Inflammatory macrophage treated with lipopolysaccharide for 4 hours (primary cell): ENCODE results near the gene RNASE8.
A peak's percentile ranks its signal among the peaks of the same experiment; 100 is the strongest.

Experiments used
- DNase-seq: peaks from one replicate; pipeline ENCODE4 v3.0.0-alpha.2; 2020

RNASE8 gene

DNA sequence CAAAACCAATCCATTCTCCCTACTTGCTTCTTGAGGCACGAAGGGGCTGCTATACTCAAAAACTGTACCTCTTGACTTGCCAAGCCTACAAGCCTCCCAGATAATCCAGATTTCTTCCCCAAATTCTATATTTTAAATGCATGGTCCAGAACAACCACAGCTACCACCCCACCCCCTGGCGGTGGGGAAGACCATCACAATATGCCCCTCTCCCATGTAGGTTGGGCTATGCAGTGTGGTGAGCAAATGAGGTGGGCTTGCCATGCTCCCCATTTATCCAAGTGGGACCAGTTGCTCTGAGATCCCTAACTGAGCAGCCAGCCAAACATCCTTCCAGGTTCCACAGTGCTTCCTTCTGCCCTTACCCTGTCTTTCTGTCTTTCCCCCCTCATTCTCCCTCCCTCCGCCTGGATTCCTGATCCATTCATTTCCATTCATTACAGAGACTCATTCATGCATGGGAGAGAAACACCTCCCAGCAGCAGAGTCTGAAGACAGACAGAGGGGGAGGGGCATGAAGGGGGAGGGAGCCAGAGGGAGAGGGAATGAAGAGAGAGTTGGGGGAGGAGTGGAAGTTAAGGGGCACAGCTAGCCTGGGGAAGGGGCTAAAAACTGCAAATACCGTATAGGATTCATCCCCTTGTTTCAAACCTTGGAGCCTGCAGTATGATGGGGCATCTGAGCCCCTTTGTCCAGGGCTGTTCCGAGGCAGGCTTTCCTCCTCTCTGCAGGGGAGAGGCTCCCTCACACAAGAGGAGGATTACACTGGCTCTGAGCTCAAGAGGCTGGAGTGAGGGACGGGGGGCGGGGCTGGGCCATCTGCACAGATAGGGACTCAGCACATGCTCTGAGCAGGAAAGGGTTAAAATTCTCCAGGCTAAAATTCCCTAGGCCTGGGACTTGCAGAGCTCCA lies 36.4 kb downstream of the RNASE8 start:
- no peak for DNase-seq

GRCh38 chr14:21095430-21096205 lies 38.0 kb downstream of the RNASE8 start:
- DNase-seq = no peak

DNA sequence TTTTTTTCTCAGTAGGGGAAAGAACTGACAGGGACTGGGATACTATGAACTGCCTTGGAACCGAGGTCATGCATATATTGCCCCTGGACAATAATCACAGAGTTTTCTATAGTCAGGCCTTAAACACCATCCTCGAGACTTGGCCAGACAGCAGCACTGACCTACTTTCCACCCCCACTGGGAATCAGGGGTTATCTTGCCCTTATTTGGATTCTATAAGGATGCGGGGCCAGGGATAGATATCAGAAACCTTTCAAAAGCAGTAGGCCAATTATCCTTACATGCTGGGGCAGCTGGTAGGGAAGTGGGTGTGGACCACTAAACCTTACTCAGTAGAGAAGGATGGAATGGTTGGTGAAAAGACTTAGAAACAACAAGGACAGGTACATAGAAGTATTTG lies 38.8 kb downstream of the RNASE8 start:
- DNase-seq = no peak

DNA sequence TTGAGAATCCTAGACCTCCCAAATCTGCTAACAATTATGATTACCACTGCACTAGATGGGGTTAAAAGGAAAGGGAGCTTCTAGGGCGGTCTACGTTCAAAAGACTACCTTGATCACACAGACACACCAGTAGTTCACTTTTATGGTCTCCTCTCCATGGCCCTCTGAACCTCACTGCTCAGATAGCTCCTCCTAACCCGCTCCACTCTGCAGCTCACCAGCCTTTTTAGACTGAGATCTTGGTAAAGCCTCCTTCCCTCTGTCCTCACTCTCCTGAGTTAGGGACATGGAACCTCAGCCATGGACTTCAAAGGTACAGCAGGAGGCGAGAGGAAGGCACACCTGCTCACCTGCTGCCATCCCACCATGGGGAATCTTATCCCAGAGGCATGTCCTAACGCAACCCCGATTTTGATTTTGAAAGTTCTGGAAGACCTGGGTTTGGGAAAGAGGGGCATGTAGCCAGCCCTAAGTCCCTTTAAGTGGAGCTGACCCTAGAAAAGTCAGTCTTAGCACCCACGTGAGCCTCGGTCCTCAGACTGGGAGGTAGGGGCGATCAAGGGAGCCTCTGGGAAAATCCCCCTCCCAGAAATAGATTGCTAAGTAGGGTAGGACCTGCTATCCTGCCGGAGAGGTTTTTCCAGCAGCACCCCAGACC lies 39.5 kb downstream of the RNASE8 start:
- DNase-seq = no peak

GRCh38 chr14:21097636-21098075 lies 40.0 kb downstream of the RNASE8 start:
- DNase-seq = no peak

- DNase-seq = peak; percentile 17
These were observed 40.7 kb downstream of the RNASE8 start, which contains the start of gene ZNF219 for GRCh38 chr14:21098076-21098891. TSS of gene ZNF219 (minus strand) at chr14:21098655. CDS start at chr14:21093591, 5,064 bp downstream.

- no peak for DNase-seq
These were observed 41.4 kb downstream of the RNASE8 start for GRCh38 chr14:21098892-21099595.

DNA sequence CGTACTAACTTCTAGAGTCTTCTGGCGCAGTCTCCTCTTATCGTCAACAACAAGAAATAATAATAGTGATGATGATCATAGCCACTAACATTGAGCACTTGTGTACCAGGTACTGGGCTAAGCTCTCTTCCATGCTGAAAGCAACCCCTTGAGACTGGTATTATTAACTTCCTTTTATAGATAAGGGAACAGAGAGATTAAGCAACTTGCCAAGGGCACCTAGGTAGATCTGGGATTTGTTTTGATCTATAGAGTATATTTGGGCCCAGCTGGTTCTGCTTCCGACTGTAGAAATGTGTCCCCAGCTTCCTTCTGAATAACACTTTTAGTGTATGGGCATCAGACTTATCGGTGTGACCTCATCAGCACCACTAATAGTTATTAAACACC lies 42.0 kb downstream of the RNASE8 start:
- no peak for DNase-seq

DNA sequence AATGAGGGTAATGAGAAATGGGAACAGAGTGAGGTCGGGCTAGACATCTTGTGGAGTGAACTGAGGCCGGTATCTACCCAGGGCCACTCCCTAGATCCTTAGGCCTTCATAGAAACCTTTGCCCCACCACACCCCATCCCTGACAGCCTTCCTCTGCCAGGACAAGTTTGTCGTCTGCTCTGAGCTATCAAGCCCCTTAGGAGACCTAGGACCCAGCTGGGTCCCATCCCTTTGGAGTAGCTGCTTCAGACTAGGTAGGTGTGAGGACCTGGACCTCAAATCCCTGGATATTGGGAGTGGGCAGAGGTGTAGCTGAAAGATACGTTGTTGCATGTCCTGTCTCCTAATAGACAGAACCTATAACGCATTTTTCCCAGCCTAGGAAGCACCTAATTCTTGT lies 43.3 kb downstream of the RNASE8 start, which contains the start of gene TMEM253:
TSS of gene TMEM253 (plus strand) at position 136 of the 400 bp plus-strand sequence. CDS start 278 bp downstream, outside the sequence.
- no peak for DNase-seq

DNA sequence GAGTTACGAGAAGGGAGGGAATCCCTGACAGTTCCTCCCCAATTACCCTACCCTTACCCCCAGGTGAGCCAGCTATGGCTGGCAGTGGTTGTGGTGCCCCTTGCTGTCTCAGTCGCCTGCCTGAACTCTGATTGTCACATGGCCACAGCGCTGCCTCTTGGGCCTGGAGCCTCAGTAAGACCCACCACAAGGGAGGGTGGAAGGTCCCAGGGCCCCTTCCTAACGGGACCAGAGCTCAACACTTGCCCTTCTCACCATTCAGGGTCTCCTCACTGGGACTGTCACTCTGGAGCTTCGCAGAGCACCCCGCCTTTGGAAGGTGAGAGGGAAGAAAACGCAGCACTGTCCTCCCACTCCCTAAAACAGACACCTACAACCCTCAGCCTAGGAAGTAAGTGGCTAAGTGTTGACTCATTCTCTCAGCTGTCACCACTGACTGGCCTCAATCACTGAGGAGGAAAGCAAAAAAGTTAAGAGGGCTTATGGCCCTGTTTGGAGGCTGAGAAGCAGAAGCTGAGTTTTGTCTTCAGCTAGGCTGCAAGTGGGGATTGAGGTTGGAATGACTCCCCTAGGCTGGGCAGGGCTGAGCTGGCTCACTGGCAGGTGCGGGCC lies 44.3 kb downstream of the RNASE8 start:
- DNase-seq = no peak

DNA sequence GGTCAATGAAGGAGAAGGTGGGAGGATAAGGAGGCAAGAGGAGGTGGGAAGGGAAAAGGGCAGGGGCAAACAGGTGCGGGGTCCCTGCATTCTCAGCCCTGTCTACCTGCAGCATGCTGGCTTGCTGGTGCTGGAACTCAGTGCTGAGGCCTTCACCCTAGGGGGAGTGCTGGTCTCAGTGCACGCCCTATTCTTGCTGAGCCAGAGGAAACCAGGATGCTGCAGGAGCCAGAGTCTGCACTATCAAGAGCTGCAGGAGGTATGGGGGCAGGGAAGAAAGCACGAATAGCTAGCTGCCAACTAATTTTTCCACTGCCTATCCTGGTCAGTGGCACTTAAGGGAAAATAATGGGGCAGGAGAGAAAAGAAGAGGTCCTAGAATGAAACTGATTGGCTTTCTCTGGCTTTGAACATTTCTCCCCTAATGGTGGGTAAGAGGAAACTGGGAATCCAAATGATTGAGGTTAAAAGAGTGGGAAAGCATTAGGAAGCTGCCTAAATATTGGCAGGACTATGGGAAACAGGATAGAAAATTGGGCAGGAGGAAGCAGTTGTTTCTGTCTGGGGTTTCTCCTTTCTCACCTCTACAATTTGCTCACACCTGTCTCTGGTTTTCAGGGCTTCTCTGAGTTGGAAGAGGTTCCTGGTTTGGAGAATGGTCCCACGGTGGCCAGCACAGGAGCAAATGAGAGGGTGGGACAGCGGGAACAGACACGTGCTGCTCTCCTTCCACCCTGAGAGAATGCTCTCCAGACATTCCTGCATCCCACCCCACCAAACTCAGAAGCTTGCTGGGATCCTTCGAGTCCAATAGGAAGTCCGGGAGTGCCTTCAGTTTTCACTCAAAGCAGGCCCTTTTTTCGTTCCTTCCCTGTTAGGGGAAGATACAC lies 45.1 kb downstream of the RNASE8 start:
- DNase-seq = no peak

GRCh38 chr14:21103411-21103709 lies 45.7 kb downstream of the RNASE8 start:
- no peak for DNase-seq

- peak; percentile 98 for DNase-seq
These were observed 46.3 kb downstream of the RNASE8 start for GRCh38 chr14:21103710-21104447.

- peak; percentile 70 for DNase-seq
These were observed 46.9 kb downstream of the RNASE8 start for GRCh38 chr14:21104448-21105060.

DNA sequence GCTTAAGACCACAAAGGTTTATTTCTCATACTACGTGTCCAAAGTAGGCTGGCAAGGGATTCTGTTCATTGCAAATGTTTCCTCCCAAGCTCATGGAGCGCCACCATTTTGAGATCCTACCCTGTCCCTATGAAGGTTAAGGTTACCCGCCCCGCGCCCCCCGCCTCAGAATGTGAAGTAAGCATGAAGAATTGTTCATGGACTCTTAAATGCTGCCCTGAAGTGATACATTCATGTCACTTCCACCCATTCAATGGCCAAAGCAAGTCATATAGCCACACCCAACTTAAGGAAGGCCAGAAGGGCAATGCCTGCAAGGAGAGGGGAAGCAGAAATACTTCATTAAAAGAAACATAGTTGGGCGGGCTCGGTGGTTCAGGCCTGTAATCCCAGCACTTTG lies 47.5 kb downstream of the RNASE8 start:
- peak; percentile 26 for DNase-seq

DNA sequence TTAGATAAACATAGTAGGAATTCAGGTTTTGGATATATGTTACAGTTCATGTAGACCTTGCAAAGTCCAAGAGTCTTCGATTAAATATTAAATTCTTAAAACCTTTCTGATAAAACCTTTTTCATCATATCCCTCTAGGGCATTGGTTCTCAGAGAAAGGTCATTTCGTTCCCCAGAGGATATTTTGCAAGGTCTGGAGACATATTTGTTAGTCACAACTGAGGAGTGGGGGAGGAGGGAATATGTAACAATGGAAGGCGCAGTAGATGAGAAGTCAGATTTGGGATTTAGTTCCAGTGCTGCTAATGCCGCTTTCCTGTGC lies 48.5 kb downstream of the RNASE8 start:
- DNase-seq = peak; percentile 83

DNA sequence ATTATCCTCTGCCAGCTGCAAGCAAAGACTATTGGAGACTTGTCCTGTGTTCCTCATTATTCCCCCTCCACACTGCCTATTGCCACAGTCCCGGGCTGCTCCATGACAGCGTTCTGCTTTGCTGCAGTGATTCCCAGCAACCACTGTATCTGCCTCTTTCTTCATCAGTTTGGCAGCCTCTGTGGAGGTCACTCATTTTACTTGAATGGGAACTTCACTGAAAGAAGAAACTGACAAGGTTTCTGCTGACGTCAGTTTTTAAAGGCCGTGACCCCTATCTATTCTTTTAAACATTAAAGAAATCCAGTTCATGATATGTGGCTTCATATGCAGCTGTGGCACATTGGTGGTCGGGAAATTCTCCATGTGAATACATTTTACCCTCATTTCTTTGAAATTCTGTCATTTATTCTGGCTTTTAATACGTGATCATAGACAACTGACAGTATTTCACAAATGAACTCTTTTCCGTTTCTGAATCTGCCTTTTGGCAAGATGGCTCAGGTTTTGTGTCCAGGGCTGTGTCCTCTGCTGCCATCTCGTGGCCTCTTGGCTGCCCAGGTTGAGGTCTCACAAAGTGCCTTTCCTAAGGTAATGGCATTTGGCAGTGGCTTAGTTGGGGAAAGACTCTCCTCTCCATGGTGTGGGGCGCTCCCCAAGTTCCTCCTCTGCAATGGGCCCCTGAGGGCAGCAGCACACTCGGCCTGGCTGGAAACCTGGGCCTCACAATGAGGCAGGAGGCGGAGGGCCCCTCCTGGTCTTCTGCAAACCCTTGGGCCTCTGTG lies 49.1 kb downstream of the RNASE8 start:
- DNase-seq = peak; percentile 77

DNA sequence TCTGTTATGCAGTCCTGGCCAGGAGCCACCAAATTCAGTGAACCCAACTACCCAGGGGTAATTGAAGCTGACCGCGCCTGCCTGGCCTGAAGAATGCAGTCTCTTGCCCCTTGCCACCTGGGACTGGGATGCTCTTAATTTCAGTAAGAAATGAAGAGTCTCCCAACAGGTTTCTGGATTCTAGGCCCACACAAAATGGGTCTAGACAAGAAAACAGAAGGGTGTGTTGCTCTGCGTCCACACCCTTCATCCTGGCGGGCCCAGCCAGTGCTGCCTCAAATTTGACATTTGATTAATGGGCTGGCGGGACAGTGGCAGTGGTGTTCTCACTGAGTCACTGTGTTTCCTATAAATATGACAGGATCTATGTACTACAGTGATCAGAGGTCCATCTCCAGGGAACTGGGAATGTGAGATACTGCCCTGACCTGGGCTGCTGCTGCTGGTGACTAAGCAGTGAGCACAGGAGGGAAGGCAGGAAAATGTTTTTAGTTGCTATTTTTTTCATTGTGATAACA lies 49.7 kb downstream of the RNASE8 start:
- DNase-seq = no peak
